ENCODE measurements around the gene STYX.
"Not testable (repeated sequence)": the region's sequence is repeated elsewhere in the genome, so short reads cannot be mapped to it uniquely, and the experiment has no call there.

Gene STYX

GRCh38 chr14:52727509-52727908 is 2.5 kb upstream of the STYX start:
- DNase-seq (ENCODE audit: low read depth in 2 of 2), result not testable (repeated sequence)

- not testable (repeated sequence) for DNase-seq (ENCODE audit: low read depth in 2 of 2)
Observed at GRCh38 chr14:52729035-52729434, 931 bp upstream of the STYX start.

- no peak for DNase-seq (ENCODE audit: low read depth in 2 of 2)
Observed at GRCh38 chr14:52729585-52729924, 411 bp upstream of the STYX start.

- DNase-seq (ENCODE audit: low read depth in 2 of 2), result no peak
Observed at GRCh38 chr14:52730709-52731111, 744 bp downstream of the STYX start.

- no peak for DNase-seq (ENCODE audit: low read depth in 2 of 2)
Observed at GRCh38 chr14:52733824-52734223, 3.9 kb downstream of the STYX start.

GRCh38 chr14:52735921-52736489 is 6.0 kb downstream of the STYX start:
- DNase-seq (ENCODE audit: low read depth in 2 of 2), result no peak

GRCh38 chr14:52738409-52738808 is 8.4 kb downstream of the STYX start:
- no peak for DNase-seq (ENCODE audit: low read depth in 2 of 2)

- no peak for DNase-seq (ENCODE audit: low read depth in 2 of 2)
Observed at GRCh38 chr14:52740751-52741150, 10.8 kb downstream of the STYX start.

- DNase-seq (ENCODE audit: low read depth in 2 of 2), result no peak
Observed at GRCh38 chr14:52741865-52742264, 11.9 kb downstream of the STYX start.

GRCh38 chr14:52748647-52749292 is 18.8 kb downstream of the STYX start:
- no peak for DNase-seq (ENCODE audit: low read depth in 2 of 2)

GRCh38 chr14:52755607-52756316 is 25.8 kb downstream of the STYX start:
- no peak for DNase-seq (ENCODE audit: low read depth in 2 of 2)

- DNase-seq (ENCODE audit: low read depth in 2 of 2), result no peak
Observed at GRCh38 chr14:52759145-52759544, 29.2 kb downstream of the STYX start.

GRCh38 chr14:52762923-52763322 is 33.0 kb downstream of the STYX start:
- DNase-seq (ENCODE audit: low read depth in 2 of 2), result not testable (repeated sequence)

GRCh38 chr14:52767058-52767833 is 37.3 kb downstream of the STYX start:
- no peak for DNase-seq (ENCODE audit: low read depth in 2 of 2)

GRCh38 chr14:52769887-52770286 is 39.9 kb downstream of the STYX start:
- DNase-seq (ENCODE audit: low read depth in 2 of 2), result no peak

- no peak for DNase-seq (ENCODE audit: low read depth in 2 of 2)
Observed at GRCh38 chr14:52776816-52777215, 46.9 kb downstream of the STYX start.

GRCh38 chr14:52778702-52779101 is 48.7 kb downstream of the STYX start:
- no peak for DNase-seq (ENCODE audit: low read depth in 2 of 2)

- DNase-seq (ENCODE audit: low read depth in 2 of 2), result no peak
Observed at GRCh38 chr14:52780893-52781292, 50.9 kb downstream of the STYX start.

- no peak for DNase-seq (ENCODE audit: low read depth in 2 of 2)
Observed at GRCh38 chr14:52781629-52782028, 51.7 kb downstream of the STYX start.

GRCh38 chr14:52783206-52783605 is 53.2 kb downstream of the STYX start:
- no peak for DNase-seq (ENCODE audit: low read depth in 2 of 2)

- no peak for DNase-seq (ENCODE audit: low read depth in 2 of 2)
Observed at GRCh38 chr14:52786887-52787286, 56.9 kb downstream of the STYX start.

GRCh38 chr14:52789118-52789517 is 59.2 kb downstream of the STYX start:
- no peak for DNase-seq (ENCODE audit: low read depth in 2 of 2)

Data from fibroblast of skin of left biceps (primary cell).